ENCODE results near the gene APBB1IP.

Gene APBB1IP

DNA sequence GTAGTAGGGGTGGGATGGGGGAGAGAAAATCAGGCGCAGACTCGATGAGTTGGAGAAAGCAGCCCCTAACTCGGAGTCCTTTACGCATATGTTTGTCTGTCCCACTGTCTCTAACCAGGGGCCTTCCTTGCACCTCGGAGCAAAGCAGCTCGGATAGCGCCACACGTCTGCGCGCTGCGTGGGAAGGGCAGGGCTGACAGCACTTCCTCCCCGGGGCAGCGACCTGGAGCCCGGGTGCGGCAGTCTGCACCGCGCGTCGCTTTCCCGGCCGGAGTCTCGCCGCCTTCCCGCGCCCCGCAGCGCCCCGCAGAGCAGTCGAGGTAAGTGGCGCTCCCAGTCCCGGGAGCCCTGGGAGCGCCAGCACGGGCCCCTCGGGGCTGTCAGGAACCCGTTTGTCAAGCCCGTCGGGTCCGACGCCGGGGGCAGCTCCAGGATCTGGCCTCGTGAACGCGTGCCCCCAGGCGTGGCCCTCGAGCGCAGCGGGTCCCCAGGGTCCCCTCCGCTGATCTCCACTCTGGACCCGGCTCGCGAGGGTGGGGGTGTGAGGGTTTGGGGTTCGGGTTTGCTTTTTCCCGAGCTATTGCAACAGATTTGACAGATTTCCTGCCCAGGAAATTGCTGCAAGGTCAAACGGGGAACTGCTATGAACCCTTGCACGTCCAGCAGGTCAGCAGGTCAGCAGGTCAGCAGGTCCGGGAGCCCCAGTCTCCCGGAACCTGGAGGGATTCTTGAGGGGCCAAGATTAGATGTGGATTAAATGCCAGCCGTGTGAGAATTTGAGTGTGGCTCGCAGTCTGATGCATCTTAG lies 597 bp downstream of the APBB1IP start:
- H3K4me2 ChIP-seq (ENCODE audit: low read depth, low read length, poor library complexity, severe bottlenecking) = peak overlapping the region; percentile 80
- no peak for TF ChIP-seq EZH2phosphoT487 (IDR thresholded peaks at IDR 0.05; ENCODE audit: borderline replicate concordance)
- TF ChIP-seq, protein P1, sequence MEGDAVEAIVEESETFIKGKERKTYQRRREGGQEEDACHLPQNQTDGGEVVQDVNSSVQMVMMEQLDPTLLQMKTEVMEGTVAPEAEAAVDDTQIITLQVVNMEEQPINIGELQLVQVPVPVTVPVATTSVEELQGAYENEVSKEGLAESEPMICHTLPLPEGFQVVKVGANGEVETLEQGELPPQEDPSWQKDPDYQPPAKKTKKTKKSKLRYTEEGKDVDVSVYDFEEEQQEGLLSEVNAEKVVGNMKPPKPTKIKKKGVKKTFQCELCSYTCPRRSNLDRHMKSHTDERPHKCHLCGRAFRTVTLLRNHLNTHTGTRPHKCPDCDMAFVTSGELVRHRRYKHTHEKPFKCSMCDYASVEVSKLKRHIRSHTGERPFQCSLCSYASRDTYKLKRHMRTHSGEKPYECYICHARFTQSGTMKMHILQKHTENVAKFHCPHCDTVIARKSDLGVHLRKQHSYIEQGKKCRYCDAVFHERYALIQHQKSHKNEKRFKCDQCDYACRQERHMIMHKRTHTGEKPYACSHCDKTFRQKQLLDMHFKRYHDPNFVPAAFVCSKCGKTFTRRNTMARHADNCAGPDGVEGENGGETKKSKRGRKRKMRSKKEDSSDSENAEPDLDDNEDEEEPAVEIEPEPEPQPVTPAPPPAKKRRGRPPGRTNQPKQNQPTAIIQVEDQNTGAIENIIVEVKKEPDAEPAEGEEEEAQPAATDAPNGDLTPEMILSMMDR (conservative IDR thresholded peaks at IDR 0.05; ENCODE audit: low read length) = no peak
- H3K4me1 ChIP-seq (ENCODE audit: insufficient read depth, low read length, poor library complexity, severe bottlenecking) = peaks cover 6% of the 10 kb centered on the region
- H3F3A ChIP-seq (ENCODE audit: low read depth) = no peaks in the 10 kb centered on the region
- H3K4me3 ChIP-seq (ENCODE audit: low read length, poor library complexity, severe bottlenecking) = peak overlapping the region; percentile 74
- H2AFZ ChIP-seq (ENCODE audit: low read length) = peak overlapping the region; percentile 84; the same call in 1 of the 2 replicates
- H3K36me3 ChIP-seq (ENCODE audit: insufficient read depth, low read length) = no peaks in the 10 kb centered on the region
- no peaks in the 10 kb centered on the region for H3K9me3 ChIP-seq (ENCODE audit: insufficient read depth, low read depth, low read length)
- H3K27me3 ChIP-seq (ENCODE audit: insufficient read depth, low read length, poor library complexity, severe bottlenecking) = peaks cover 16% of the 10 kb centered on the region
- no peaks in the 10 kb centered on the region for H3K9me2 ChIP-seq (replicated peaks; ENCODE audit: low read depth, low read length)
- peaks cover 15% of the 10 kb centered on the region for H3K79me2 ChIP-seq (ENCODE audit: insufficient read depth, low read length)
- no peaks in the 10 kb centered on the region for H4K20me1 ChIP-seq (ENCODE audit: insufficient read depth, low read length, poor library complexity, severe bottlenecking)
- H3K9ac ChIP-seq (ENCODE audit: low read depth, low read length, poor library complexity, severe bottlenecking) = peak overlapping the region; percentile 67

- peak overlapping the region; percentile 80 for H3K4me2 ChIP-seq (ENCODE audit: low read depth, low read length, poor library complexity, severe bottlenecking)
- peak overlapping the region; percentile 67 for H3K9ac ChIP-seq (ENCODE audit: low read depth, low read length, poor library complexity, severe bottlenecking)
- peaks cover 6% of the 10 kb centered on the region for H3K4me1 ChIP-seq (ENCODE audit: insufficient read depth, low read length, poor library complexity, severe bottlenecking)
- H3K79me2 ChIP-seq (ENCODE audit: insufficient read depth, low read length) = peaks cover 15% of the 10 kb centered on the region
- H3K4me3 ChIP-seq (ENCODE audit: low read length, poor library complexity, severe bottlenecking) = peak overlapping the region; percentile 74
- H2AFZ ChIP-seq (ENCODE audit: low read length) = peak overlapping the region; percentile 26; the same call in 1 of the 2 replicates
- H3K9me3 ChIP-seq (ENCODE audit: insufficient read depth, low read depth, low read length) = no peaks in the 10 kb centered on the region
- no peaks in the 10 kb centered on the region for H3K9me2 ChIP-seq (replicated peaks; ENCODE audit: low read depth, low read length)
- H4K20me1 ChIP-seq (ENCODE audit: insufficient read depth, low read length, poor library complexity, severe bottlenecking) = no peaks in the 10 kb centered on the region
- H3F3A ChIP-seq (ENCODE audit: low read depth) = no peaks in the 10 kb centered on the region
- H3K36me3 ChIP-seq (ENCODE audit: insufficient read depth, low read length) = no peaks in the 10 kb centered on the region
- peaks cover 16% of the 10 kb centered on the region for H3K27me3 ChIP-seq (ENCODE audit: insufficient read depth, low read length, poor library complexity, severe bottlenecking)
- TF ChIP-seq, protein P1 (conservative IDR thresholded peaks at IDR 0.05; ENCODE audit: low read length) = no peak
- no peak for TF ChIP-seq EZH2phosphoT487 (IDR thresholded peaks at IDR 0.05; ENCODE audit: borderline replicate concordance)
Observed at GRCh38 chr10:26439406-26440087, 1.4 kb downstream of the APBB1IP start.

GRCh38 chr10:26440088-26440470 lies 1.9 kb downstream of the APBB1IP start:
- no peaks in the 10 kb centered on the region for H3F3A ChIP-seq (ENCODE audit: low read depth)
- TF ChIP-seq, protein P1 (conservative IDR thresholded peaks at IDR 0.05; ENCODE audit: low read length) = no peak
- TF ChIP-seq EZH2phosphoT487 (IDR thresholded peaks at IDR 0.05; ENCODE audit: borderline replicate concordance) = no peak
- H3K4me3 ChIP-seq (ENCODE audit: low read length, poor library complexity, severe bottlenecking) = peak overlapping the region; percentile 74
- H3K79me2 ChIP-seq (ENCODE audit: insufficient read depth, low read length) = peaks cover 15% of the 10 kb centered on the region
- H3K36me3 ChIP-seq (ENCODE audit: insufficient read depth, low read length) = no peaks in the 10 kb centered on the region
- no peaks in the 10 kb centered on the region for H3K9me3 ChIP-seq (ENCODE audit: insufficient read depth, low read depth, low read length)
- peaks cover 6% of the 10 kb centered on the region for H3K4me1 ChIP-seq (ENCODE audit: insufficient read depth, low read length, poor library complexity, severe bottlenecking)
- no peaks in the 10 kb centered on the region for H3K9me2 ChIP-seq (replicated peaks; ENCODE audit: low read depth, low read length)
- no peaks in the 10 kb centered on the region for H4K20me1 ChIP-seq (ENCODE audit: insufficient read depth, low read length, poor library complexity, severe bottlenecking)
- no peak overlapping the region for H2AFZ ChIP-seq (ENCODE audit: low read length)
- H3K27me3 ChIP-seq (ENCODE audit: insufficient read depth, low read length, poor library complexity, severe bottlenecking) = peaks cover 16% of the 10 kb centered on the region
- H3K4me2 ChIP-seq (ENCODE audit: low read depth, low read length, poor library complexity, severe bottlenecking) = peak overlapping the region; percentile 80
- H3K9ac ChIP-seq (ENCODE audit: low read depth, low read length, poor library complexity, severe bottlenecking) = no peak overlapping the region

Measured in Loucy (cell line).